Measurements from ENCODE around the gene UBE4A.

Gene UBE4A

DNA sequence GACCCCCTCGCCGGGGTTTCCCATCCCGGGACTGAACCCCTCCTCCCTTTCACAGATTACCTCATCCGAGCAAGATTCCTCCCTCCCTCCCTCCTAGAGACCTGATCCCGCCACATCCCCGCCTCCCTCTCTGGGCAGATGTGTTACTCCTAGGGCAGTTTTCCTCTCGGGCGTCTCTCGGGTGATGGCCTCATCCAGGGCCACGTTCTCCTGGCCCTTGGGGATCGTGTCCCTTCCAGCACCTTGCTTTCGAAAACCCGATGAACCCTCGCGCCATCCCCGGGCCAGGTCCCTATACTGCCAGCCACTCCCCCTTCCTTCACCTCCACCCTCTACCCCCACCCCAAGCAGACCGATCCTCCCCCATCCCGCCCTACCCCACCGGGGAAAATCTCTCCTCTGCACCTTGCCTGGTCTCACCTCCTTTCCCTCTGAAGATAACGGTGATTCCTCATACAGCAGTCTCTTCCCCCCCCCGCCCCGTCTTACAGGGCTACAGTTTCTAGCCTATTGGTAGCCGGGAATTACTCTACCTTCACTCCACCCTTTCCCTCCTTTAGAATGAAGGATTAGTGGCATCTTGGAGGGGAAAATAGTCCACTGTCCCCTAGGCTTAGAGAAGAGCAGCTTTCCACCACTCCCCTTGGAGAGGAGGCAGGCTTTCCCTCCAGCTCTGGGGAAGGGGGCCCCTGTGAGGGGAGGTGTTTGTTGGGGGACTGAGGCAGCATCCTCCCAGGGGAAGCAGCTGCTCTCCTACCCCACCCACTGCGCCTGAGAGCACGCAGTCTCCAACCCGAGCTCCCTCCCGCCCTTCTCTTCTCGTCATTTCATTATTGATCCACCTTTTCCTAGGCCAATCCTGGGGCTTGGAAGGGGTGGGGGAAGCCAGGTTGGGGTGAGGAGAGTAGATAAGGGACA is 78.1 kb downstream of the UBE4A start:
- peak; percentile 57 for DNase-seq (ENCODE audit: low spot score)

DNA sequence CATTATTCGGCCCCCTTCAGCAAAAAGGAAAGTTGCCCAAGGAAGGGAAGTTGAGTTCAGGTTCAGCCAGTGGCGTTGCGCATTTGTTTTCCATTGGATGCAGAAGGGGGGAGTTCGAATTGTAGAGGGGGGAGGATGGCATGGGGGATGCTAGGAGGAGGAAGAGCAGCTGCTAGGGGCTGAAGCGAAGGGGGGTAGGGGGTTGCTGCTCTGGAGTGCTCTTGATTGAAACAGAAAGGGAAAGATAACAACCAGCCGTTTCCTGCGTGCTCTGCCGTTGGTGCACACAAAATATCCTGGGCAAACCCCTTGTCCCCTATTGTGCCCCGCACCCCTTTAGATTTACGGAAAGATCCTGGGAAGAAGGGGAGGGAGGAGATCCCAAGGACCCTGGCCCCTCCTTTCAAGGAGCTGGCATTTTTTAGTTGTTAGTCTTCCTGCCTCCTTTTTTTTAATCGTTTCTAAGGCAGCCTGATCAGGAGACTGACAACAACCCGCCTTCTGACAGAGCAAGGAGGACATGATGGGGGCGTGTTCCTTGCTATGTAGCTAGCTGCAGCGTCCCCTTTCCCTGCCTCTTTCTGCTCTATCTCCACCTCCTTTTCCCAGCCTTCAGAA is 79.0 kb downstream of the UBE4A start:
- DNase-seq (ENCODE audit: low spot score) = peak; percentile 85

DNA sequence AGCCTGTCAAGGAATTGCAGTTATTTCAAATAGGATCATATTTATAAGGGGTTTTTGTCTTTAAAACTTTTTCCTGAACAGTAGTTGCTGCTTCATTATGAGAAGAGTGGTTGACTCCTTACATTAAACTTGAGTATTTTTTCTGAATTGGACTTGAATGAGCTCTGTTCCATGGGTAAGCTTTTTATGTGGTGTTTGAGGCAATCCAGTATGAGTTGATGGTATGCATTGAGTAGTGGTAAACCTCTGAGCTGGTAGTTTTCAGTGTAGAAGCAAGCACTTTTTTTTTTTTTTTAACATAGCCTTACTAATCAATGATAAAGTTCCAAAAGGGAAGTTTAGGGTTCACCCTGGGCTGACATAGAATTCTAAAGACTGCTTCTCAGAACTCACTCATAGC is 80.2 kb downstream of the UBE4A start:
- no peak for DNase-seq (ENCODE audit: low spot score)

DNA sequence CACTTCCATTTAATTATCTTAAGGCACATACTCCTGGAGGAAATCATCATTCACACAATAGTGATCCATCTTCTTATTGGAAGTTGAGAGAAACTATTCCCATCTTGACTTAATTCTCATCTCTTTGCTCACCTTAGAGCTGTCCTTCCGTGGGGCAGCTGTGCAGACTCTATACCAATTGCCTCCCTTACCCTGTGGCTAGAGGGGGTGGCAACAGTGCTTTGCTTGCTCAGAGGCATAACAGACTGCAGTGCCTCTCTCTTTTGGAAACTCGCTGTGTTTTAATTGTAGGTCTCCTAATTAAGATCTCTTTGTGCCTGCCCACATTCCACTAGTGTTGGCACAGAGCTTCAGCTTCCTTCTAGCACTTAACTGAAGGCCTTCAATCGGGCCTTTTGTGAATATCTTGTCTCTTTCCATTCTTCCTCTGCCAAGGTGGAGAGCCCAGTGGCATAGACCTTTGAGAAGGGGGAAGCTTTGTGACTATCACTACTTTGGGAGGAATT is 82.4 kb downstream of the UBE4A start:
- DNase-seq (ENCODE audit: low spot score) = peak; percentile 64

DNA sequence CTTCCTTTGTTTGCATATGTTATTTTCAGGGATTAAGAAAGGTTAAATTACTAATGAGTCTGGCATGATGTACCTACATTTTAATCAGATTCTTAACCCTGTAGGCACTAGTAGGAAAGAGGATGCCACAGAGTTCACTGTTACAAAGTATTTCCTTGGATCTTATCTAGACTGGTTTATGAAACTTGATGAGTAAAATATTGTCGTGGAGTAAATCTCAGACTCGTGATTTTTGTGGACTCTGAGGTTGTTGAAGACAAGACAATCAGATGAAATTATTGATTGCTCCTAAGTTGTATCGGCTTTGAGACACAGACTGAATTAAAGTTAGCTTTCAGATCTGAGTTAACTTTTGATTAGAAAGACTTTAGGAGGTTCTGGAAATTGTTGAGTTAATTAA is 82.9 kb downstream of the UBE4A start:
- DNase-seq (ENCODE audit: low spot score) = no peak

DNA sequence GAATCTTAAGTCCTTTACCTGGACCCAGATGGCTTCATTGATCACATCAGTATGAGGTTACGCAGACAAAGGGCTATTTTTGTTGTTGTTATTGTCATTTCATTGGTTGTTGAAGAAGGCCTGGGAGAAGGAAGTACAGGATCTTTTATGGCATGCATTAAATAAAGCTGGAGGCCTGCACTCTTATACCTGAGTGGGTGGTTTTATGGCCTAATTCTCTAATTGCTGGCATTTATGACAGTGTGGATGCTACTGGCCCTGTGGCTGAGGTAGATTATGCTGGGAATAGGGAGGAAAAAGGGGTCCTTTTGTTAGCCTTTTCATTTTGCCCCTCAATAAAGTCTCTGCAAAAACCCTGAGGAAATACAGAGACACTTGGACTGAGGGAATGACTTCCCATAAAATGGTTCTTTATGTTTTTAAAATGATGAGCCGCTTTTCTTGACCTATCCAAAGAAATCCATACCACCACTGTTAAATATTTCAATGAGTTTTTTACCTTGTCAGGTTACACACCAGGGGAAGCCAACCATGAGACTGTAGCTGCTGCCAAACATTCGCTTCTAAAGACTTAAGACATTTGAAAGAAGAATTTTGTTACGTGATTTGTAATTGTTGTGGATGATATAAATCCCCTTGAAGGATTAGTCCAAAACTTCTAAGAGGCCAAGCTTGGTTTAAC is 83.6 kb downstream of the UBE4A start:
- no peak for DNase-seq (ENCODE audit: low spot score)

DNA sequence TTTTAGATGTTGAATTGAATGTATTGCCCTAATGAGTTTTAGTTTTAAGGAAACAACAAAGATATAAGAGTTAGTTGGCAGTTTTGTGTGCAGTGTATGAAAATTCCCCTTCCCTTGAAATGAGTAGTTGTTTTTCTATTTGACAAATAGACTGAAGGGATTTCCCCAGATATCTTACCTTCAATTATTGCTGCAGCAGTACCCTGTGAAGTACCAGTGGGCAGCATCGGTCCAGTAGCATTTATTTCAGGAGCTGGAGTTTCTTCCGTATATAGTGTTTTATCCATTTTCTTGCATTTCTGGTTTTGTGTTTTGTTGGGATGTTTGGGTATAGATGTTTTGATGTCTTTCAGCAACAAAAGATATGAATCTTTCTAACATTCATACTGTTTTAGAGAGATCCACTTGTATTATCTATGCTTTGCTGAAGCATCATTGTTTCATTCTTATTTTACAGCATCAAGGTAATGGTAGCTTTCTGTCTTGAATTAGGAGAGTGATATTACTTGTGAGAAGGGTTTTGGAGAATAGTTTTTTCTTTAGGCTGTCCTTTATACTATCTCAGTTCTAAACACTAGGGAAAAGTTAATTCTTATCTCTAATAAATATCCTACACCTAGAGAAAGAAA is 84.3 kb downstream of the UBE4A start:
- DNase-seq (ENCODE audit: low spot score) = no peak

DNA sequence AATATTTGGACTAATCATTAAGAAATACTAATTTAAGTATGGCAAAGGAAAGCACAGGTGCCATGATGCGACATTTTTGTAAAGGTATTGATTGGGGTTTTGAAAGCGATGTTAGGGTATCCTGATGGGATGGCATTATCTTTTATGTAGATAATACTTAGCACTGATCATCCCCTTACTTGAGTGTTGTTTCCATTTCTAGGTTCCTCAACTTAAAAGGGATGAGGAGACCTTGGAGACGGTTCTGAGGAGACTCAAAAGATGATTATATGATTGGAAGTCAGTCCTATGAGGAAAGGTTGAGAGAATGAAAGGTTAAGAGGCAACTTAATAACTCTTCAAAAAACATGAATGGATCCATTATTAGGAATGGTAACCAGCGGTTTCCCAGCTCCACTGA is 88.0 kb downstream of the UBE4A start:
- no peak for DNase-seq (ENCODE audit: low spot score)

DNA sequence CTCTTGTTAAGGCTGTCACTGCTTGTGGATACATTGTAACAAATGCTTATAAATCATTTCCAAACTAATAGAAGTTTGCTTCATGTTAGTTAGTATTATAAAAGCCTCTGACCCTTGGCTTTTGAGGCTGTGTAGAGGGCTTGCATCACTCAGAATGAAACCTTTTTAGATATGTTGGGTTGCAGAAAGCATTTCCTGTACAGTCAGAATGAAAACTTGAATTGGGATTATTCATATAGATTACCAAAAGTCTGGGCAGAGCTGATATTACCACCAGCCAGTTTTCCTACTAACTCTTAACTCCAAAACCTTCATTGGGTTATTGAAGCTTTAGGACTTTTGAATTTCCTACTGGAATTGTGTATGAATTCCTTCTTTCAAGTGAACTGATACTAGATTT is 88.9 kb downstream of the UBE4A start:
- no peak for DNase-seq (ENCODE audit: low spot score)

All from Ammon's horn (tissue), 1 donor.